NT2/D1 (cell line): ENCODE data around the gene ELFN2.

ENCODE experiments used
- SUZ12 ChIP-seq: IDR thresholded peaks from 2 replicates; pipeline ENCODE4 v1.6.1; 2011; ENCODE audit not compliant: insufficient read length, insufficient read depth; ENCODE audit errors: extremely low read depth
- YY1 ChIP-seq: IDR thresholded peaks from 2 replicates; pipeline ENCODE4 v1.6.1; 2011; ENCODE audit not compliant: insufficient read length, insufficient read depth
- ZNF274 ChIP-seq: IDR thresholded peaks from 2 replicates; pipeline ENCODE4 v1.6.1; 2011; ENCODE audit warnings: mild to moderate bottlenecking, low read depth, low read length

GRCh38 chr22:37425369-37425768 is 1.9 kb downstream of the ELFN2 start:
- TF ChIP-seq ZNF274 (no peak), YY1 (no peak), SUZ12 (no peak)
